PC-9 (cell line): Measurements from ENCODE around the gene RTEL1. TPM values are rescaled to one million over a fixed set of nuclear protein-coding genes. Genes with fewer than 3 reads are reported as not detected.

ENCODE experiments used
- BruUV-seq: library from RNA; stranded (reverse); fragments of 400-500 nt; replicated peaks from 2 replicates; lab custom pipeline; 2021; lab: Mats Ljungman, UMichigan
- CTCF ChIA-PET: fragments of 300-600 bp; sonication (Branson Sonifier 250); formaldehyde crosslinking; loops from one replicate; lab custom pipeline; 2022; ENCODE audit warnings: antibody characterized with exemption; lab: Charles Lee
- POLR2A ChIA-PET: fragments of 300-600 bp; sonication (Branson Sonifier 250); formaldehyde crosslinking; loops from one replicate; lab custom pipeline; 2022; ENCODE audit warnings: antibody characterized with exemption; ENCODE audit not compliant: unreplicated experiment; lab: Charles Lee
- DNase-seq, 2 experiments: peaks; one replicate each; pipeline versions ENCODE4 v3.0.0 to v3.0.0-alpha.2; 2015 to 2022; ENCODE audit warnings: mixed read lengths in 1 of 2
- H2AFZ ChIP-seq: fragments of 200-600 bp; sonication (generic); 2 replicates; pipeline ENCODE4 v1.8.1; 2017; ENCODE audit warnings: antibody characterized with exemption
- H3F3A ChIP-seq: fragments of 200-600 bp; sonication (generic); 2 replicates; pipeline ENCODE4 v1.8.1; 2017; ENCODE audit warnings: antibody characterized with exemption, mild to moderate bottlenecking, low read depth; ENCODE audit not compliant: insufficient read depth
- H3K27ac ChIP-seq: fragments of 200-600 bp; sonication (generic); 2 replicates; pipeline ENCODE4 v1.6.1; 2016; ENCODE audit warnings: mixed run types
- H3K27me3 ChIP-seq: fragments of 200-600 bp; sonication (generic); 2 replicates; pipeline ENCODE4 v1.6.1; 2016; ENCODE audit warnings: low read depth, mixed run types; ENCODE audit not compliant: insufficient read depth
- H3K36me3 ChIP-seq: fragments of 200-600 bp; sonication (generic); 2 replicates; pipeline ENCODE4 v1.6.1; 2016; ENCODE audit warnings: low read depth, mixed run types
- H3K4me1 ChIP-seq: fragments of 200-600 bp; sonication (generic); replicated peaks from 2 replicates; pipeline ENCODE4 v1.6.1; 2016; ENCODE audit warnings: mixed run types; ENCODE audit not compliant: insufficient read depth
- H3K4me2 ChIP-seq: fragments of 200-600 bp; sonication (generic); 2 replicates; pipeline ENCODE4 v1.6.1; 2017; ENCODE audit warnings: mixed run types
- H3K4me3 ChIP-seq: fragments of 200-600 bp; sonication (generic); 2 replicates; pipeline ENCODE4 v1.6.1; 2016; ENCODE audit warnings: mixed run types
- H3K79me2 ChIP-seq: fragments of 200-600 bp; sonication (generic); 2 replicates; pipeline ENCODE4 v1.6.1; 2017; ENCODE audit warnings: low read depth, mixed run types
- H3K9me2 ChIP-seq: fragments of 200-600 bp; sonication (generic); 2 replicates; pipeline ENCODE4 v1.8.1; 2017; ENCODE audit warnings: mild to moderate bottlenecking; ENCODE audit not compliant: insufficient read depth
- H3K9me3 ChIP-seq: fragments of 200-600 bp; sonication (generic); 2 replicates; pipeline ENCODE4 v1.8.1; 2016; ENCODE audit warnings: low read depth; ENCODE audit not compliant: insufficient read depth
- H4K20me1 ChIP-seq: fragments of 200-600 bp; sonication (generic); 2 replicates; pipeline ENCODE4 v1.8.1; 2017; ENCODE audit not compliant: insufficient read depth
- CTCF ChIP-seq: fragments of 200-600 bp; sonication (generic); conservative IDR thresholded peaks from 2 replicates; pipeline ENCODE4 v1.6.1; 2017; ENCODE audit warnings: mixed run types, antibody characterized with exemption, mild to moderate bottlenecking, moderate library complexity
- EZH2 ChIP-seq: fragments of 200-600 bp; sonication (generic); IDR thresholded peaks from 2 replicates; pipeline ENCODE4 v1.8.0; 2017; ENCODE audit warnings: antibody characterized with exemption, low read depth
- intact Hi-C: fragments of 100-400 bp; cut with micrococcal nuclease; formaldehyde crosslinking; loops from one replicate; pipeline ENCODE4 v1.10.0; 2022; ENCODE audit not compliant: unreplicated experiment
- total RNA-seq: library from RNA; stranded (reverse); gene quantifications from 2 replicates; pipeline ENCODE4 v1.2.3, GENCODE V29; 2021

The RTEL1 gene
- total RNA-seq, 1 experiment from 2014 or later = 36.0 TPM

GRCh38 chr20:63696628-63697356 lies 38.7 kb downstream of the RTEL1 start, which contains the start of gene TNFRSF6B:
Gene TNFRSF6B (plus strand): TSS chr20:63696652. CDS start chr20:63696768, 116 bp downstream.
- no peaks in the 10 kb centered on the region for H3K36me3 ChIP-seq
- peaks cover 25% of the 10 kb centered on the region for H3K4me1 ChIP-seq
- H3K4me3 ChIP-seq = no peak within 1 kb of the TSS
- no peaks in the 10 kb centered on the region for H3K27me3 ChIP-seq
- ChIA-PET POLR2A (interaction anchor here (0.7 kb wide), 1 partner anchor 43 kb away, joined by 3 read pairs; the partner anchor contains the start of gene SLC2A4RG), CTCF (no interaction called here)
- H2AFZ ChIP-seq = no peak within 1 kb of the TSS
- no peaks in the 10 kb centered on the region for H3K9me3 ChIP-seq
- 0 out of 2 replicates have a peak, but pooled peaks cover 3% of the 10 kb centered on the region for H4K20me1 ChIP-seq
- 0 out of 2 replicates have a peak, but pooled peaks cover 5% of the 10 kb centered on the region for H3K79me2 ChIP-seq
- H3F3A ChIP-seq = peaks cover 61% of the 10 kb centered on the region
- no TSS peak for BruUV-seq
- H3K27ac ChIP-seq = no peak within 1 kb of the TSS
- no peak for TF ChIP-seq EZH2
- intact Hi-C loops = no loop called here
- H3K9me2 ChIP-seq = no peaks in the 10 kb centered on the region
- no peak within 1 kb of the TSS for H3K4me2 ChIP-seq
- DNase-seq = peak in 1 of 2 experiments; percentile 32

- no peak overlapping the region for H3K4me2 ChIP-seq
- 0 out of 2 replicates have a peak, but pooled peaks cover 5% of the 10 kb centered on the region for H3K79me2 ChIP-seq
- intact Hi-C loops = no loop called here
- no peak overlapping the region for H3K4me3 ChIP-seq
- H3K4me1 ChIP-seq = peaks cover 20% of the 10 kb centered on the region
- H3K36me3 ChIP-seq = no peaks in the 10 kb centered on the region
- H3K27me3 ChIP-seq = no peaks in the 10 kb centered on the region
- H3K27ac ChIP-seq = no peak overlapping the region
- H4K20me1 ChIP-seq = 0 out of 2 replicates have a peak, but pooled peaks cover 3% of the 10 kb centered on the region
- H2AFZ ChIP-seq = no peak overlapping the region
- TF ChIP-seq CTCF (no peak), EZH2 (no peak)
- ChIA-PET POLR2A (interaction anchor here (0.6 to 0.7 kb wide), 2 partner anchors 14 to 42 kb away, joined by 3 read pairs; partner anchors contain the start of gene SLC2A4RG), CTCF (no interaction called here)
- H3K9me3 ChIP-seq = no peaks in the 10 kb centered on the region
- no TSS peak for BruUV-seq
- H3F3A ChIP-seq = peaks cover 54% of the 10 kb centered on the region
- DNase-seq = peak in 1 of 2 experiments; percentile 32
- H3K9me2 ChIP-seq = no peaks in the 10 kb centered on the region
Observed at GRCh38 chr20:63697357-63697867, 39.3 kb downstream of the RTEL1 start.

- no peak overlapping the region for H3K4me3 ChIP-seq
Observed at GRCh38 chr20:63697868-63698545, 39.9 kb downstream of the RTEL1 start.

More at GRCh38 chr20:63697868-63698545, 39.9 kb downstream of the RTEL1 start:
- Histone ChIP-seq H3K4me2 (no peak overlapping the region), H3K9me3 (no peaks in the 10 kb centered on the region), H2AFZ (no peak overlapping the region), H3K79me2 (0 out of 2 replicates have a peak, but pooled peaks cover 5% of the 10 kb centered on the region), H3K9me2 (no peaks in the 10 kb centered on the region), H3K36me3 (no peaks in the 10 kb centered on the region), H3K4me1 (peaks cover 20% of the 10 kb centered on the region), H3K27ac (peak overlapping the region; percentile 65; the same call in 1 of the 2 replicates), H3F3A (peaks cover 53% of the 10 kb centered on the region; the same call in 1 of the 2 replicates), H3K27me3 (no peaks in the 10 kb centered on the region), H4K20me1 (0 out of 2 replicates have a peak, but pooled peaks cover 3% of the 10 kb centered on the region)
- no TSS peak for BruUV-seq
- TF ChIP-seq EZH2 (no peak), CTCF (no peak)
- CTCF ChIA-PET = interaction anchor here (0.7 to 1.3 kb wide), 2 partner anchors 20 to 160 kb away, joined by 3 to 11 read pairs; no protein-coding TSS in a partner anchor
- intact Hi-C loops = no loop called here
- POLR2A ChIA-PET = interaction anchor here (0.6 to 1.0 kb wide), 3 partner anchors 11 to 56 kb away, joined by 3 to 7 read pairs (median 3); no protein-coding TSS in a partner anchor
- DNase-seq = no peak
